ENCODE measurements around the gene VWA8. TPM values are rescaled to one million over a fixed set of nuclear protein-coding genes. Genes with fewer than 3 reads are reported as not detected.

Gene VWA8
- total RNA-seq, 1 donor from 2014 or later = 9.8 TPM

DNA sequence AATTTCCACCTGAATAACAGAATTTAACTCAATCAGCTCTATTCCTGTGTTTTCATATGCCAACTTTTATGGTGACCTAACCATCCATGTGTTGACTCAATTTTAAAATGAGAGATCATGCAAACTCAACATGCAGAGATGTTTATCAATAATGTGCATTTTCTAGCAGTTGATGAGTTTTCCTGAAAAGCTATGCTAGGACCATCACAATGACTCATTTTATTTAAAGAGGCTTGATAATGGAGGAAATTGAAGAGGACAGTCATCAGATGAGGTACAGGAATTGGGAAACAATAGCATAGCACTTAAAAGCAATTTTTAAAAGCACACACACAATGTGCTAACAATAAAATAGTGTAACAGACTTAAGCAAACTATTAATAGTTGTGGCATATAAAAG lies 127.1 kb downstream of the VWA8 start:
- TF ChIP-seq CTCF (conservative IDR thresholded peaks at IDR 0.05; ENCODE audit: low read depth, low read length) = no peak
- no peak for DNase-seq (ENCODE audit: low read depth)
- H3K4me3 ChIP-seq (ENCODE audit: low read depth, low read length) = no peak overlapping the region

DNA sequence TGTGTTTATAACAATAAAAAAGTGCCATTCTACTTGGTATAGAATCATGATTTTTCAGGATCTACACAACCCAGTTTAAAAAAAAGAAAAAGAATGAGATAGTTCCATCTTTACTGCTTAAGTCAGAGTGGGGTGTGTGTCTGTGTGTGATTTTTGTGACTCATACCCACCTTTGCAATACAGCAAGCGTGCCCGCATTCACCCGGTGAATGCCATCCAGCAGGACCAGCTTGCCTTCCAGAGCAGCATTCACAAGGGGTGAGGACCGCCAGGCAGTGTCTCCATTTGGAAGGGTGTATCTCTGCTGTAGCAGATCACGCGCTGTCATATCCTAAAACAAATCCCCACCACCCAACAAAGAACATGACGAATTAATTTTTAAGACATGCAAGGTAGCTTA lies 127.7 kb downstream of the VWA8 start:
- DNase-seq (ENCODE audit: low read depth) = no peak
- no peak overlapping the region for H3K4me3 ChIP-seq (ENCODE audit: low read depth, low read length)
- TF ChIP-seq CTCF (conservative IDR thresholded peaks at IDR 0.05; ENCODE audit: low read depth, low read length) = no peak

- TF ChIP-seq CTCF (conservative IDR thresholded peaks at IDR 0.05; ENCODE audit: low read depth, low read length) = no peak
- peak; percentile 69 for DNase-seq (ENCODE audit: low read depth)
- H3K4me3 ChIP-seq (ENCODE audit: low read depth, low read length) = no peak overlapping the region
These were observed 133.2 kb downstream of the VWA8 start for GRCh38 chr13:41827507-41828213.

- TF ChIP-seq CTCF (conservative IDR thresholded peaks at IDR 0.05; ENCODE audit: low read depth, low read length) = no peak
- DNase-seq (ENCODE audit: low read depth) = no peak
- H3K4me3 ChIP-seq (ENCODE audit: low read depth, low read length) = no peak overlapping the region
These were observed 135.2 kb downstream of the VWA8 start for GRCh38 chr13:41825691-41826090.

DNA sequence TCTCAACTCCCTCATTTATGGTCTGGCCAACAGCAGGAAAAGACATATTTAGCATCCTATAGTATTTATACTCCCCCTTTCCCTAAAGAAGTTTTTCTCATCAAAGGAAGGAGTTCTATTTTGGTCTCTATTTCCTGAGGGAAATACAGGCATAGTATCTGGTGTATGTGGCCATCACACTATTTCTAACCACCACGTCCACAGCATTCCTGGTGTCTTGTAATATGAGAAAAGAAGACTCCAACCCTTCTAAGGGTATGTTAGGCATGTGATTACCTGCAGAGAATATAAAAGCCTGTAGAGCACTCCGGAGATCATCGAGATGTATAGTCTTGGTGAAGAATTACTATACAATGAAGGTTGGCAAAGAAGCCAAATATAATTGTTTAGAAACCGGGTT lies 137.4 kb downstream of the VWA8 start:
- no peak for TF ChIP-seq CTCF (conservative IDR thresholded peaks at IDR 0.05; ENCODE audit: low read depth, low read length)
- H3K4me3 ChIP-seq (ENCODE audit: low read depth, low read length) = no peak overlapping the region
- DNase-seq (ENCODE audit: low read depth) = no peak

GRCh38 chr13:41822560-41822959 lies 138.3 kb downstream of the VWA8 start:
- TF ChIP-seq CTCF (conservative IDR thresholded peaks at IDR 0.05; ENCODE audit: low read depth, low read length) = no peak
- no peak for DNase-seq (ENCODE audit: low read depth)
- H3K4me3 ChIP-seq (ENCODE audit: low read depth, low read length) = no peak overlapping the region

- DNase-seq (ENCODE audit: low read depth) = no peak
- H3K4me3 ChIP-seq (ENCODE audit: low read depth, low read length) = no peak overlapping the region
- TF ChIP-seq CTCF (conservative IDR thresholded peaks at IDR 0.05; ENCODE audit: low read depth, low read length) = no peak
These were observed 139.7 kb downstream of the VWA8 start for GRCh38 chr13:41821238-41821594.
